Measurements from ENCODE around the gene THYN1.

DNA sequence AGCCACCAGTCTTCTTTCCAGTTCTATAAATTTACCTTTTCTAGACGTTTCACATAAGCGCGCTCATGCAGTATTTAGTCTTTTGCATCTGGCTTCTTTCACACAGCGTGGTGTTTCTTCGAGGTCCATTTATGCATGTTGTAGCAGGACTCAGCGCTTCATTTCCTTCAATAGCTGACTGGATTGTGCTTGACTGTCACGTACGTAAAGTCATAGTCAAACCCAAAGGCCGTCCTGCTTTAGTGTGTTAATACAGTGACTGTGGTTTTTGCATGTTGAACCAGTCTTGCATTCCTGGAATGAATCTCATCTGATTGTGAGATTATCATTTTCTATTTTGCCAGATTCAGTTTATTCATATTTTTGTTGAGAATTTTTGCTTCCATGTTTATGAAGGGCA is 41.5 kb upstream of the THYN1 start:
- TF ChIP-seq, protein P1, sequence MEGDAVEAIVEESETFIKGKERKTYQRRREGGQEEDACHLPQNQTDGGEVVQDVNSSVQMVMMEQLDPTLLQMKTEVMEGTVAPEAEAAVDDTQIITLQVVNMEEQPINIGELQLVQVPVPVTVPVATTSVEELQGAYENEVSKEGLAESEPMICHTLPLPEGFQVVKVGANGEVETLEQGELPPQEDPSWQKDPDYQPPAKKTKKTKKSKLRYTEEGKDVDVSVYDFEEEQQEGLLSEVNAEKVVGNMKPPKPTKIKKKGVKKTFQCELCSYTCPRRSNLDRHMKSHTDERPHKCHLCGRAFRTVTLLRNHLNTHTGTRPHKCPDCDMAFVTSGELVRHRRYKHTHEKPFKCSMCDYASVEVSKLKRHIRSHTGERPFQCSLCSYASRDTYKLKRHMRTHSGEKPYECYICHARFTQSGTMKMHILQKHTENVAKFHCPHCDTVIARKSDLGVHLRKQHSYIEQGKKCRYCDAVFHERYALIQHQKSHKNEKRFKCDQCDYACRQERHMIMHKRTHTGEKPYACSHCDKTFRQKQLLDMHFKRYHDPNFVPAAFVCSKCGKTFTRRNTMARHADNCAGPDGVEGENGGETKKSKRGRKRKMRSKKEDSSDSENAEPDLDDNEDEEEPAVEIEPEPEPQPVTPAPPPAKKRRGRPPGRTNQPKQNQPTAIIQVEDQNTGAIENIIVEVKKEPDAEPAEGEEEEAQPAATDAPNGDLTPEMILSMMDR (IDR thresholded peaks at IDR 0.05; ENCODE audit: low read length) = no peak
- TF ChIP-seq EZH2 (optimal IDR thresholded peaks at IDR 0.05; ENCODE audit: low read depth, low read length) = no peak
- TF ChIP-seq EZH2phosphoT487 (IDR thresholded peaks at IDR 0.05; ENCODE audit: low read length) = no peak

Measured in MM.1S (cell line).